Measurements from ENCODE around the gene NDUFB8.

NDUFB8 gene

GRCh38 chr10:100483876-100484666 is 45.6 kb downstream of the NDUFB8 start:
- Histone ChIP-seq H3K27me3 (replicated peaks) (peaks cover 11% of the 10 kb centered on the region), H3K27ac (no peak overlapping the region), H3K36me3 (replicated peaks) (no peaks in the 10 kb centered on the region), H3K4me3 (ENCODE audit: low read depth, low read length) (no peak overlapping the region)
- DNase-seq, result no peak
- in situ Hi-C loops (cut with HindIII; ENCODE audit: low pct_ligation_motif_present, low sequenced_read_pairs), result no loop called here
- no peak for TF ChIP-seq CTCF (IDR thresholded peaks at IDR 0.05; ENCODE audit: low read depth, low read length, missing control alignments)

GRCh38 chr10:100482834-100483185 is 46.9 kb downstream of the NDUFB8 start:
- Histone ChIP-seq H3K27ac (no peak overlapping the region), H3K27me3 (replicated peaks) (peaks cover 13% of the 10 kb centered on the region), H3K36me3 (replicated peaks) (no peaks in the 10 kb centered on the region), H3K4me3 (ENCODE audit: low read depth, low read length) (no peak overlapping the region)
- no peak for TF ChIP-seq CTCF (IDR thresholded peaks at IDR 0.05; ENCODE audit: low read depth, low read length, missing control alignments)
- DNase-seq, result no peak
- in situ Hi-C loops (cut with HindIII; ENCODE audit: low pct_ligation_motif_present, low sequenced_read_pairs), result no loop called here

- peaks cover 13% of the 10 kb centered on the region for H3K27me3 ChIP-seq (replicated peaks)
- DNase-seq, result peak; percentile 48
- H3K4me3 ChIP-seq (ENCODE audit: low read depth, low read length), result peak overlapping the region; percentile 55
- peak; percentile 90 for TF ChIP-seq CTCF (IDR thresholded peaks at IDR 0.05; ENCODE audit: low read depth, low read length, missing control alignments)
- in situ Hi-C loops (cut with HindIII; ENCODE audit: low pct_ligation_motif_present, low sequenced_read_pairs), result no loop called here
- H3K27ac ChIP-seq, result no peak overlapping the region
- no peaks in the 10 kb centered on the region for H3K36me3 ChIP-seq (replicated peaks)
Measured at GRCh38 chr10:100482181-100482833, 47.4 kb downstream of the NDUFB8 start.

GRCh38 chr10:100481462-100482081 is 48.1 kb downstream of the NDUFB8 start:
- H3K27ac ChIP-seq, result no peak overlapping the region
- in situ Hi-C loops (cut with HindIII; ENCODE audit: low pct_ligation_motif_present, low sequenced_read_pairs), result no loop called here
- H3K4me3 ChIP-seq (ENCODE audit: low read depth, low read length), result peak overlapping the region; percentile 55
- H3K36me3 ChIP-seq (replicated peaks), result no peaks in the 10 kb centered on the region
- peak; percentile 89 for DNase-seq
- H3K27me3 ChIP-seq (replicated peaks), result peaks cover 13% of the 10 kb centered on the region
- no peak for TF ChIP-seq CTCF (IDR thresholded peaks at IDR 0.05; ENCODE audit: low read depth, low read length, missing control alignments)

- Histone ChIP-seq H3K36me3 (replicated peaks) (no peaks in the 10 kb centered on the region), H3K27ac (no peak overlapping the region), H3K4me3 (ENCODE audit: low read depth, low read length) (no peak overlapping the region), H3K27me3 (replicated peaks) (peaks cover 13% of the 10 kb centered on the region)
- TF ChIP-seq CTCF (IDR thresholded peaks at IDR 0.05; ENCODE audit: low read depth, low read length, missing control alignments), result no peak
- DNase-seq, result no peak
- in situ Hi-C loops (cut with HindIII; ENCODE audit: low pct_ligation_motif_present, low sequenced_read_pairs), result no loop called here
Measured at GRCh38 chr10:100480002-100480401, 49.7 kb downstream of the NDUFB8 start.
